Activated T-cell treated with anti-CD3 and anti-CD28 coated beads, Interleukin-2, amount 50 U/mL, for 48 hours (primary cell): ENCODE data around the gene C6orf52.
"Not testable (repeated sequence)": the region's sequence is repeated elsewhere in the genome, so short reads cannot be mapped to it uniquely, and the experiment has no call there.

ENCODE experiments used
- DNase-seq, 2 experiments: peaks; one replicate each; pipeline ENCODE4 v3.0.0-alpha.2; 2020

Gene C6orf52

DNA sequence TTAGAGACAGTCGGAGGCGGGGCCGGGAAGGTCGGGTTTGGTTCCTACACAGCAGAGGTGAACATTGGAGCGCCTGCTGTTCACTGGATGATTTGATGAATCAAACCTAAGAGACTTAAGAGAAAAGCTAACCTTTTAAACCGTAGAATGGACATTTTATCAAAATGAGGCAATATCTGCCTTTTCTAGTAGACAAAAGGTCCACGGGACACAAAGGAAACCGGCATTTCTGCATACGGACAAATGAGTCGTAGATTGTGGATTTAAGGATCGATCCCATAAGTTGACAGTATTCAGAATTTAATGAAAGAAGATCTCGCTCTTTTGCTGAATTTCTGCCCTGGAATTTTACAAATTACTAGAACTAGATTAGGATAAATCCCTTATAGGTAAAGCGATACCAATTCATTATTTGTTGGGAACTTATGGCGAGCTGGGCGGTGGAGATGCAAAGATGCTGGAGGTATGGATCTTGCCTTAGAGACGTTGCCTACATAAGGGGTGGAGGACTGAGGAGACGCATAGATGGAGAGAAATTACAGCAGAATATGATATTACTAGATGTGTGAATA lies 756 bp upstream of the C6orf52 start:
- no peak for DNase-seq

DNA sequence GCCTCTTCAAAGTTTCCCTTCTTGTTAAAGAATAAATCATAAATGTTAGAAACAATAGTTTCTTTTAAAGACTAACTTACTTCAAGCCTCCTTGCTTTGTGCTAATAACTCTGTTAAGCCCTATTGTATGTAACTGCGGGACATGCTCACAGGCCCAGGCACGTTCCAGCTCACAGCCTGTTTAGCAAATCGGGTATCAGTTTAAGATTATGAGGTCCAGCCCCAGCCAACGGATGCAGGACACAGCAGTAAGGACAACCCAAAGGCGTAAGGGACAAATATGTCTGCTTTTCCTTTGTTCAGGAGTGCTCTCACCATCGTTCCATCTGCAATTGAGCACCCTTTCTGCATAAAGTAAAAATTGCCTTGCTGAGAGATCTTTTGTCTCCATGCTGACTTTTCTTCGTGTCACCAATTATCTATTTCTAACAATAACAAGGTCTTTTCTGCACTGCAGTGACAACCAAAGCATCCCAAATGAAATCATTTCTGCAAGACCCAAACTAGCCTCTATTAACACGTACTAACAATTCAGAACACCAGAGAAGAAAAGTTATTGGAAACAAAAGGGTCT lies 1.4 kb downstream of the C6orf52 start:
- no peak for DNase-seq

- DNase-seq: no peak
These were observed 3.6 kb downstream of the C6orf52 start for GRCh38 chr6:10690651-10691445.

DNA sequence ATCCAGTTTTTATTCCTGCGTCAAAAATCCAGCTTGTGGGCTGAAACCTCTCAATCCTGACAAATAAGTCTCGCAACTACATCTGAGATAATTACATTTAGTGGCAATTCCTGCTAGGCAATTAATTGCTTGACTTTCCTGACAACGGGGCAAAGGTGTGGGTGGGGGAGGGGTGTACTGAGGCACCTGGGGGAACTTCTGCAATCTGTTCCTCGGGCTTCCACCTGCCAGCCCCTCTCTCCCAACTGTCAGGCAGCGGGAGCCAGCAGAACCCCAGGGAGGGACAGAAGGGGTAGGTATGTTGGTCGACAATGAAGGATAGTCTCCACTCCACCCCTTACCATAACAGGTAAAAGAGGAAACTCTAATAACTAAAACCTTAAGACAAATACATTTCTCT lies 6.8 kb downstream of the C6orf52 start:
- DNase-seq: no peak

- DNase-seq: no peak
These were observed 7.5 kb downstream of the C6orf52 start for GRCh38 chr6:10686901-10687300.

DNA sequence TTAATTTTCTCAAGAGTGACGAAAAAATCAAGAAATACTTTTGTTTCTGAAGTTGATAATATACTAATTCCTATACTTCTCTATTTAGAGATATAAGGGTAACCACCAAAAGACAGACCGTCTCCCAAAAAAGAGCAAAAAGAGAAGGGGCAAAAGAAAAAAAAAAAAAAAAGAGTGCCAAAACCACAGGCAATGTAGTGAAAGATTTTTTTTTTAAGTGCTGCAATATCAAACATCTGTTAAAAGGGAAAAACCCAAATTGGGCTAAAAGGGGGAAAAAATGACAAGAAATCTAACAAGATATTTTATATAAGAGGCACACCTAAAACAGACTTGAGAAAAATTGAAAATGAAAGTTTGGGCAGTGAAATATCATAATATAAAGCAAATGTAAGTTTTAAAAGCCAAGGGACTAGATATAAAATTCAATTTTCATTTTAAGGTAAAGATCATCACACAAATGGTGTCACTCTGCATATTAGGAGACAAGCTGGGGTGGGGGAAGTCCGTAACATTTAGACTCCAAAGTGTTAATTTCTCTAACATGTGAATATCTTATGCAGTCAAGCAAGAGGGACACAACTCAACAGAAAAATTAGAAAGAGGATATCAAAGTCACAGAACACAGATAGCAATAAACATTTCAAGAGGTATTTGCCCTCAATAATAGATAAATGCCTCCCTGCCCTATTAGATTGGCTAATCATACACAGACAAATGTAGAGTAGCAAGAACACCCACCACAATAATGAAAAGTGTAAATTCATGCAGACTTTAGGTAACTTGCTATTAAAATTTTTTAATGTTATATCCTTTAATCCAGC lies 9.1 kb downstream of the C6orf52 start:
- no peak for DNase-seq

- DNase-seq: no peak
These were observed 9.8 kb downstream of the C6orf52 start for GRCh38 chr6:10684618-10685017.

DNA sequence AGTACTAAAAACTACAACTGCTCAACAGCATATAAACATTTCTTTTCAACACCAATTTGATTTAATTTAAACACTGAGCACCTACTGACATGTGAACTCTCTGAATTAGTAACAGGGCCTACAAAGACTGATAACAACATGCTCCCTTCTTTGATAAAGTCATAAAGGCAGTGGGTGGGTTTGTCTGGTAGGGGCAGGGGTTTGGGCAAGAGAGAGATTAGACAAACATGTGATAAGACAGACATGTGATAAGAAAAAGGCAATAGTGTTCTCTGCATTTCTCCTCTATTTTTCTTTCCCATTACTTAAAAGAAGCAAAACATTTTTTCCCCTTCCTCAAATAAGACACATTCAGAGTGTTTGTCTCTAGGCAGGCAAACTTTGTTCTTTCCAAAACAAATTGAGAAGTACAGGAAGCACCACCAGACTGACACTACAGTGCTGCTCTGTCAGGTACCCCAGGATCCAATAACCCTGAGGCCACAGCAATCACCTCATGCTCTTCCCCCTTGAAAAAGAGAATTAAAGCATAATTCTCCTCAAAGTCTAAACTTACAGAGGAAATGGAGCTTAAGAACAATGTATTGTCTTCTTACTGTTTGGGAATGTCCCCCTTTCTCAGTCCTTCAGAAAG lies 11.9 kb downstream of the C6orf52 start:
- no peak for DNase-seq

DNA sequence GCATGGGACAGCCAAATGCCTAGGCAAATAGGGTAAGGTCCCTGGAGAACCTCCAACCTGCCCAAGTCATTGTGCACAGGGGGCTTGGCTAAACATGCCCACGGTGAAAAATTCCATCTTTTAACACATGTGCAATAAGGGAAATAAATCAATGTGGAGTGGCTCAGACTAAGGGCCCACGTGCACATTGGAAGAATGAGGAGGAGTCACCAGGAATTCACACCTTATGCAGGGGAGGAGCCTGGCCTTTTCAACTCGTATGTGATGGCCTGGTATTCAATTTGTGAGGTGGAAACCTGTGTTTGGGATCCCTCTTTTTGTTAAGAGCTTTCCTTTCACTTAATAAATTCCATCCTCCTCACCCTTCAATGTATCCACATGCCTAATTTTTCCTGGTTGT lies 12.6 kb downstream of the C6orf52 start:
- no peak for DNase-seq

DNA sequence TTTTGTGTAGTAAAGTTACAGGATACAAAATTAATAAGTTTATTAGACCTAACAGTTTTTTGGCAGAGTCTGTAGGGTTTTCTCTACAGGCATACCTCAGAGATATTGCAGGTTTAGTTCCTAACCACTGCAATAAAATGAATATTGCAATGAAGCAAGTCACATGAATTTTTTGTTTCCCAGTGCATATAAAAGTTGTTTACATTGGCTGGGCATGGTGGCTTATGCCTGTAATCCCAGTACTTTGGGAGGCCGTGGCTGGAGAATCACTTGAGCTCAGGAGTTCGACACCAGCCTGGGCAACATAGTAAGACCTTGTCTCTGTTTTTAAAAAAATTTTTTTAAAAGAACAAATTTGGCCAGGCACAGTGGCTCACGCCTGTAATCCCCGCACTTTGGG lies 16.0 kb downstream of the C6orf52 start:
- no peak for DNase-seq

- no peak for DNase-seq
These were observed 18.0 kb downstream of the C6orf52 start for GRCh38 chr6:10676403-10676802.

GRCh38 chr6:10668126-10668917 lies 26.1 kb downstream of the C6orf52 start:
- no peak for DNase-seq

GRCh38 chr6:10665595-10665994 lies 28.8 kb downstream of the C6orf52 start:
- not testable (repeated sequence) for DNase-seq

- DNase-seq: no peak
These were observed 31.7 kb downstream of the C6orf52 start for GRCh38 chr6:10662742-10663141.

DNA sequence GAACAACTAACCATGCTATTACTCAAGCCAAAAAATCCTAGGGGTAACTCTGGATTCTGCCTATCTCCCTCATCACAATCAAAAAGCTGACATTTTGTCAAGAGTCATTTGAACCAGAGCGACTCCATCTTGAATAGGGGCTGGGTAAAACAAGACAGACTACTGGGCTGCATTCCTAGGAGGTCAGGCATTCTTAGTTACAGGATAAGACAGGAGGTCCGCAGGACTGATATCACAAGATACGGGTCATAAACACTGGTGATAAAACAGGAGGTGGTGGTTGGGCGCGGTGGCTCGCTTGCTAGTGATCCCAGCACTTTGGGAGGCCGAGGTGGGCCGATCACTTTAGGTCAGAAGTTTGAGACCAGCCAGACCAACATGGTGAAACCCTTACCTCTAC lies 32.2 kb downstream of the C6orf52 start:
- no peak for DNase-seq

GRCh38 chr6:10660431-10661191 lies 33.8 kb downstream of the C6orf52 start:
- DNase-seq: not testable (repeated sequence)

- DNase-seq: peak in 1 of 2 experiments; percentile 28
These were observed 34.6 kb downstream of the C6orf52 start for GRCh38 chr6:10659699-10660348.

GRCh38 chr6:10658910-10659698 lies 35.3 kb downstream of the C6orf52 start:
- no peak for DNase-seq

DNA sequence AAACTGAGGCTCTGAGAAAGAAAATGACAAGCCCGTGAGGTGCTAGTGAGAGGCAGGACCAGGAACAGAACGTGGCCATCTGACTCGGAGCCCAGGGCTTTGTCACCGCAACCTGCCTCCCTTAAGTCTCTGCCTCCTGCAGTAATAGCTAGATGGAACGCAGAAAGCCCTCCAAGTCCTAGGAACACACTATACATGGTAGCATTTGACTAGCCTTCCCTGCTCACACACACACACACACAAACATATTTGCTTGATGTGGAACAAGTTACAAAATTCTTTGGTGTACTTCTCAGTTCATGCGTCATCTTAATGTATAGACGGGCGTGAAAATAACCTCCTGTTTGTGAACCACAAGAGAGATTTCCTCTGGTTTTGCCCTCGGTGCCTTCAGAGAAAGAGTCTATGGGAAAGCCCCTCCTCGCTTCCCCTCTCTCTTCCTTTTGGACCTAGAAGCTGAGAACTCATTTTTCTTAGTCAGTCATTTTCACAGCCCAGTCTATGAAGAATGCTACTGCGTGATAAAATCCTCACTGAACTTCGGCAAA lies 38.8 kb downstream of the C6orf52 start:
- DNase-seq: no peak

DNA sequence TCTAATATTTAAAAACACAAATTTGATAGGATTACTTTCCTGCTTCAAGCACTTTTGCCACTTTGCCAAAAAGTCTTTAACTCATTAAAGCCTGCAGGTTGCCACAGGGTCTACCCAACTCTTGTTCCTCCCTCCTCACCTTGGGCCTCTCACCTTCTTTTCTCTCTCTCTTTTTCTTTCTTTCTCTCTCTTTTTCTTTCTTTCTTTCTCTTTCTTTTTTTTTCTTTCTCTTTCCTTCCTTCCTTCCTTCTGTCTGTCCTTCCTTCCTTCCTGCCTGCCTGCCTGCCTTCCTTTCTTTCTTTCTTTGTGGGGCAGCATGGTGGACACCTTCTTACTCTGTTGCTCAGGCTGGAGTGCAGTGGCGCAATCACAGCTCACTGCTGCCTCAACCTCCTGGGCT lies 50.2 kb downstream of the C6orf52 start:
- no peak for DNase-seq
